Astrocyte (in vitro differentiated cells and primary cell): ENCODE measurements around the gene SOBP. TPM values are rescaled to one million over a fixed set of nuclear protein-coding genes. Genes with fewer than 3 reads are reported as not detected.
A peak's percentile ranks its signal among the peaks of the same experiment; 100 is the strongest.

Source experiments
- DNase-seq: peaks from one replicate; pipeline ENCODE4 v3.0.0-alpha.2; 2010; ENCODE audit warnings: low read depth
- FAIRE-seq: peaks from 2 replicates; lab custom pipeline; 2011; peaks lifted over from hg19 to GRCh38; lab: Jason Lieb, UNC
- H2AFZ ChIP-seq: 2 replicates; pipeline ENCODE4 v1.6.0; 2012; ENCODE audit warnings: low read depth, low read length, inconsistent platforms
- H3K27ac ChIP-seq: 2 replicates; pipeline ENCODE4 v1.5.1; 2011; ENCODE audit warnings: low read depth, low read length, inconsistent platforms
- H3K27me3 ChIP-seq: 2 replicates; pipeline ENCODE4 v1.6.0; 2011; ENCODE audit warnings: low read length, inconsistent platforms; ENCODE audit not compliant: insufficient read depth
- H3K36me3 ChIP-seq: 2 replicates; pipeline ENCODE4 v1.5.1; 2011; ENCODE audit warnings: low read length, inconsistent platforms; ENCODE audit not compliant: insufficient read depth
- H3K4me1 ChIP-seq: 2 replicates; pipeline ENCODE4 v1.5.1; 2011; ENCODE audit warnings: low read length, inconsistent platforms; ENCODE audit not compliant: insufficient read depth
- H3K4me2 ChIP-seq: 2 replicates; pipeline ENCODE4 v1.6.0; 2012; ENCODE audit warnings: low read length, inconsistent platforms
- H3K4me3 ChIP-seq: 2 replicates; pipeline ENCODE4 v1.5.1; 2011; ENCODE audit warnings: low read depth, mild to moderate bottlenecking, low read length, inconsistent platforms; ENCODE audit not compliant: insufficient read depth
- H3K79me2 ChIP-seq: 2 replicates; pipeline ENCODE4 v1.6.0; 2012; ENCODE audit warnings: mild to moderate bottlenecking, low read length, inconsistent platforms; ENCODE audit not compliant: insufficient read depth
- H3K9ac ChIP-seq: 2 replicates; pipeline ENCODE4 v1.6.0; 2012; ENCODE audit warnings: mild to moderate bottlenecking, low read length, inconsistent platforms
- H3K9me3 ChIP-seq: 2 replicates; pipeline ENCODE4 v1.5.1; 2012; ENCODE audit warnings: low read depth, mild to moderate bottlenecking, low read length, inconsistent platforms; ENCODE audit not compliant: insufficient read depth
- H4K20me1 ChIP-seq: 2 replicates; pipeline ENCODE4 v1.6.0; 2012; ENCODE audit warnings: low read length, inconsistent platforms; ENCODE audit not compliant: insufficient read depth
- H3K27ac Mint-ChIP-seq: one replicate; pipeline ENCODE4 v1.8.0; 2021; ENCODE audit warnings: mild to moderate bottlenecking, mixed read lengths; ENCODE audit not compliant: unreplicated experiment
- H3K27me3 Mint-ChIP-seq: one replicate; pipeline ENCODE4 v1.8.0; 2021; ENCODE audit warnings: low read depth, mixed read lengths; ENCODE audit not compliant: unreplicated experiment
- H3K36me3 Mint-ChIP-seq: one replicate; pipeline ENCODE4 v1.8.0; 2021; ENCODE audit warnings: low read depth, mixed read lengths; ENCODE audit not compliant: unreplicated experiment
- H3K4me1 Mint-ChIP-seq: one replicate; pipeline ENCODE4 v1.8.0; 2021; ENCODE audit warnings: low read depth, mixed read lengths; ENCODE audit not compliant: unreplicated experiment
- H3K4me3 Mint-ChIP-seq: one replicate; pipeline ENCODE4 v1.8.0; 2021; ENCODE audit warnings: mild to moderate bottlenecking, moderate library complexity, mixed read lengths; ENCODE audit not compliant: unreplicated experiment
- H3K9me3 Mint-ChIP-seq: one replicate; pipeline ENCODE4 v1.8.0; 2021; ENCODE audit warnings: mild to moderate bottlenecking, mixed read lengths; ENCODE audit not compliant: unreplicated experiment
- EZH2 ChIP-seq: IDR thresholded peaks from 2 replicates; pipeline ENCODE4 v1.6.1; 2012; ENCODE audit warnings: mild to moderate bottlenecking, low read length, inconsistent platforms; ENCODE audit not compliant: insufficient read depth
- total RNA-seq: library from RNA; stranded (reverse); gene quantifications from 2 replicates; pipeline ENCODE4 v1.2.1, GENCODE V29; 2021
- TF ChIP-seq, protein P1 (sequence below): IDR thresholded peaks from 2 replicates; pipeline ENCODE4 v1.5.1; 2011; ENCODE audit warnings: low read depth, mild to moderate bottlenecking, inconsistent platforms, low read length, moderate library complexity; ENCODE audit not compliant: insufficient read depth

SOBP gene
- total RNA-seq, 1 donor from 2014 or later: 4.7 TPM

DNA sequence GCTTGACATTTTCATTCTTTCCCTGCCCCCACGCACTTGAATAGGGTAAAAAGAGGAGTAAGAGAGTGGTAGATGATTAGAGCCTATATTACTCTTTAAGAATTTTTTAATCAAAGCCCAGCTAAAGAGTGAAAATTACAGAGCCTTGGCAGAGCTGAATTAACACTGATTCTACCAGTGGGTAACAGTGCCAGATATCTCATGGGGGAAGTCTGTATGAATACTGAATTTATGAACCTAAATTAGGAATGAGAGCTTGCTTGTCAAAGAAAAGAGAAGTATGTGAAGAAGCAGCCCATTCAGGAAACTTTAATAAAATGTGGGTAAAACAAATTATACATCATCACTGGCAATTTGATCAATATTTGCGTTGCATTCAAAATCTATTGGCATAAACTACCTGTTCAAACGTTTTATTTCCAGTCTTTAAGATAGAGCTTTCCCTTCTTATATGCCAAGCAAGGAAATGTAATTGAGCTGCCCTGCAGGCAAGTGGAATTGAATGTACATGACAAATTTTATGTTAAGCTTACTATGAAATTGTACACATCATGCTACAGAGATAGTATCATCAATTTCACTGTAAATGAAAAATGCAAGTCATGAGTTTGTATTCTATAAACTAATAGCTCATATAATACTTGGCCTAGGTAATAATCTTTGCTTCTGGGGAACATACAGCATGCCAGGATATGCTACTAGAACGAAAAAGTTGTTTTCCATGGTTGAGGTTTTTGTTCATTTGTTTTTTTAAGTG, 14.5 kb downstream of the SOBP start:
- H3K27me3 ChIP-seq: no peaks in the 10 kb centered on the region
- no peaks in the 10 kb centered on the region for H4K20me1 ChIP-seq
- H3K4me1 Mint-ChIP-seq: peaks cover 2% of the 10 kb centered on the region
- H3K36me3 ChIP-seq: no peaks in the 10 kb centered on the region
- FAIRE-seq: no peak
- H3K9me3 ChIP-seq: no peaks in the 10 kb centered on the region
- H3K4me1 ChIP-seq: no peaks in the 10 kb centered on the region
- H3K79me2 ChIP-seq: no peaks in the 10 kb centered on the region
- no peak overlapping the region for H3K4me3 ChIP-seq
- H3K27me3 Mint-ChIP-seq: no peaks in the 10 kb centered on the region
- no peaks in the 10 kb centered on the region for H3K9me3 Mint-ChIP-seq
- no peak overlapping the region for H3K4me3 Mint-ChIP-seq
- no peaks in the 10 kb centered on the region for H3K36me3 Mint-ChIP-seq
- H3K27ac ChIP-seq: no peak overlapping the region
- TF ChIP-seq, protein P1, sequence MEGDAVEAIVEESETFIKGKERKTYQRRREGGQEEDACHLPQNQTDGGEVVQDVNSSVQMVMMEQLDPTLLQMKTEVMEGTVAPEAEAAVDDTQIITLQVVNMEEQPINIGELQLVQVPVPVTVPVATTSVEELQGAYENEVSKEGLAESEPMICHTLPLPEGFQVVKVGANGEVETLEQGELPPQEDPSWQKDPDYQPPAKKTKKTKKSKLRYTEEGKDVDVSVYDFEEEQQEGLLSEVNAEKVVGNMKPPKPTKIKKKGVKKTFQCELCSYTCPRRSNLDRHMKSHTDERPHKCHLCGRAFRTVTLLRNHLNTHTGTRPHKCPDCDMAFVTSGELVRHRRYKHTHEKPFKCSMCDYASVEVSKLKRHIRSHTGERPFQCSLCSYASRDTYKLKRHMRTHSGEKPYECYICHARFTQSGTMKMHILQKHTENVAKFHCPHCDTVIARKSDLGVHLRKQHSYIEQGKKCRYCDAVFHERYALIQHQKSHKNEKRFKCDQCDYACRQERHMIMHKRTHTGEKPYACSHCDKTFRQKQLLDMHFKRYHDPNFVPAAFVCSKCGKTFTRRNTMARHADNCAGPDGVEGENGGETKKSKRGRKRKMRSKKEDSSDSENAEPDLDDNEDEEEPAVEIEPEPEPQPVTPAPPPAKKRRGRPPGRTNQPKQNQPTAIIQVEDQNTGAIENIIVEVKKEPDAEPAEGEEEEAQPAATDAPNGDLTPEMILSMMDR: no peak
- TF ChIP-seq EZH2: no peak
- no peak overlapping the region for H3K9ac ChIP-seq
- no peak overlapping the region for H2AFZ ChIP-seq
- no peak overlapping the region for H3K4me2 ChIP-seq
- no peak for DNase-seq
- H3K27ac Mint-ChIP-seq: no peak overlapping the region

DNA sequence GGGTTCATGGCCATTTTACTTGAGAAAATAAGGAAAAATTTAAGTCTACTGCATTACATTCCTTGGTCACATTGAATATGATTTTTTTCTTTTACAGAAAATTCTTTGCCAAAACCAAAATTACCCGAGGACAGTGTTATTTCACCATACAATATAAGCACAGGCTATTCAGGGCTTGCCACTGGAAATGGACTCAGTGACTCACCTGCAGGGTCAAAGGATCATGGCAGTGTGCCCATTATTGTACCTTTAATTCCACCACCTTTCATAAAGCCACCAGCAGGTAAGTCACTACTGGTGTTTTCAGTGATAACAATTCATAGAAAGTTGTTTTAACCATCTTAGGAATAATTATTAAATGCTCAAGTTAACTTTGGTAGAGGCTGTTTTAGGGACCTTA, 16.2 kb downstream of the SOBP start:
- no peak for TF ChIP-seq EZH2
- TF ChIP-seq, protein P1: no peak
- H3K27me3 Mint-ChIP-seq: no peaks in the 10 kb centered on the region

DNA sequence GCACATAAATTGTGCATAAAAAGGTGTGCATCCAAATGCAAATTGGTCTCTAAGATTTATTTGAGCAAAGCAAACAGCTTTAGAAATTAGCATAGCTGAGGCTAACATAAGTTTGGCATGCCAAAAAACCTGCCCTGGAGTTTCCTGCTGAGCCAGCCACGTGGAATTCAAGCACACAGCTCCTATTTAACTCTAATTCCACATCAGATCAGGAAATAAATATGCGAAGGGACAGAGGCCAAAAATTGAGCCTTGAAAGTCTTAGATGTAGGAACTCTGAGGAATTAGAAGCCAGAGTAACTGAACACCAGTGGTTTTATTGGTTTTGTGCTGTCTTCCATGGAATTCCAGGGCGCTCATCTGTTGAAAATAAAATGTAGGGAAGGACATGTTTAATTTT, 19.6 kb downstream of the SOBP start:
- Histone ChIP-seq H3K9ac (no peak overlapping the region), H2AFZ (no peak overlapping the region), H3K36me3 (no peaks in the 10 kb centered on the region), H3K4me3 (no peak overlapping the region), H3K4me1 (no peaks in the 10 kb centered on the region), H3K79me2 (no peaks in the 10 kb centered on the region), H3K27me3 (no peaks in the 10 kb centered on the region), H3K4me2 (no peak overlapping the region), H3K27ac (no peak overlapping the region), H4K20me1 (no peaks in the 10 kb centered on the region), H3K9me3 (no peaks in the 10 kb centered on the region)
- H3K36me3 Mint-ChIP-seq: no peaks in the 10 kb centered on the region
- no peak for FAIRE-seq
- DNase-seq: peak; percentile 82
- H3K9me3 Mint-ChIP-seq: no peaks in the 10 kb centered on the region
- peaks cover 8% of the 10 kb centered on the region for H3K4me1 Mint-ChIP-seq
- no peaks in the 10 kb centered on the region for H3K27me3 Mint-ChIP-seq
- peak overlapping the region; percentile 34 for H3K27ac Mint-ChIP-seq
- H3K4me3 Mint-ChIP-seq: no peak overlapping the region
- TF ChIP-seq EZH2: no peak
- TF ChIP-seq, protein P1: no peak

More for the DNA sequence above, 16.2 kb downstream of the SOBP start:
- DNase-seq (no peak), FAIRE-seq (no peak)
- no peak overlapping the region for H2AFZ ChIP-seq
- no peaks in the 10 kb centered on the region for H3K79me2 ChIP-seq
- no peaks in the 10 kb centered on the region for H3K4me1 ChIP-seq
- no peaks in the 10 kb centered on the region for H3K9me3 ChIP-seq
- H3K9ac ChIP-seq: no peak overlapping the region
- Mint-ChIP-seq H3K36me3 (no peaks in the 10 kb centered on the region), H3K4me3 (no peak overlapping the region), H3K9me3 (no peaks in the 10 kb centered on the region), H3K27ac (no peak overlapping the region), H3K4me1 (peaks cover 8% of the 10 kb centered on the region)
- H3K4me3 ChIP-seq: no peak overlapping the region
- H4K20me1 ChIP-seq: no peaks in the 10 kb centered on the region
- no peak overlapping the region for H3K4me2 ChIP-seq
- H3K27ac ChIP-seq: no peak overlapping the region
- H3K36me3 ChIP-seq: no peaks in the 10 kb centered on the region
- no peaks in the 10 kb centered on the region for H3K27me3 ChIP-seq
